ENCODE data around the gene ERI3. TPM values are rescaled to one million over a fixed set of nuclear protein-coding genes. Genes with fewer than 3 reads are reported as not detected.

The ERI3 gene
- total and polyA plus RNA-seq, 5 donors from 2014 or later, result 27.6 to 39.8 (median 34.6) TPM

GRCh38 chr1:44375547-44375946 lies 20.5 kb upstream of the ERI3 start:
- no peaks in the 10 kb centered on the region for H3K9me3 Mint-ChIP-seq
- ATAC-seq (ENCODE audit: low read depth in 2 of 2), result no peak

GRCh38 chr1:44371206-44371605 lies 16.1 kb upstream of the ERI3 start:
- Mint-ChIP-seq H3K27ac (no peak overlapping the region), H3K9me3 (no peaks in the 10 kb centered on the region), H3K4me1 (no peaks in the 10 kb centered on the region), H3K36me3 (no peaks in the 10 kb centered on the region), H3K4me3 (no peak overlapping the region), H3K27me3 (peaks cover 10% of the 10 kb centered on the region)
- H3K27me3 ChIP-seq (ENCODE audit: control insufficient read depth, insufficient read depth, low read length), result no peaks in the 10 kb centered on the region
- H3K27ac ChIP-seq (ENCODE audit: insufficient read depth, low read length, poor library complexity, severe bottlenecking), result no peak overlapping the region
- DNase-seq (no peak), ATAC-seq (ENCODE audit: low read depth in 2 of 2) (no peak)
- H3K4me1 ChIP-seq (ENCODE audit: control insufficient read depth, insufficient read depth, low read length, poor library complexity, severe bottlenecking), result no peaks in the 10 kb centered on the region
- no peaks in the 10 kb centered on the region for H3K9me3 ChIP-seq (ENCODE audit: control insufficient read depth in 2 of 2, low read length in 2 of 2)
- no peaks in the 10 kb centered on the region for H3K36me3 ChIP-seq (ENCODE audit: control insufficient read depth, insufficient read depth, low read length)
- no peak overlapping the region for H3K4me3 ChIP-seq (ENCODE audit: low read depth, low read length)

More at GRCh38 chr1:44375547-44375946, 20.5 kb upstream of the ERI3 start:
- Histone ChIP-seq H3K4me3 (ENCODE audit: low read depth, low read length) (no peak overlapping the region), H3K27me3 (ENCODE audit: control insufficient read depth, insufficient read depth, low read length) (no peaks in the 10 kb centered on the region), H3K36me3 (ENCODE audit: control insufficient read depth, insufficient read depth, low read length) (no peaks in the 10 kb centered on the region), H3K4me1 (ENCODE audit: control insufficient read depth, insufficient read depth, low read length, poor library complexity, severe bottlenecking) (no peaks in the 10 kb centered on the region), H3K9me3 (ENCODE audit: control insufficient read depth in 2 of 2, low read length in 2 of 2) (no peaks in the 10 kb centered on the region), H3K27ac (ENCODE audit: insufficient read depth, low read length, poor library complexity, severe bottlenecking) (no peak overlapping the region)
- Mint-ChIP-seq H3K27me3 (peaks cover 8% of the 10 kb centered on the region), H3K4me1 (no peaks in the 10 kb centered on the region), H3K36me3 (no peaks in the 10 kb centered on the region), H3K27ac (no peak overlapping the region), H3K4me3 (no peak overlapping the region)
- no peak for DNase-seq

- Mint-ChIP-seq H3K4me3 (no peak overlapping the region), H3K4me1 (no peaks in the 10 kb centered on the region), H3K27ac (no peak overlapping the region), H3K9me3 (no peaks in the 10 kb centered on the region), H3K27me3 (peaks cover 10% of the 10 kb centered on the region), H3K36me3 (no peaks in the 10 kb centered on the region)
- ATAC-seq (ENCODE audit: low read depth in 2 of 2), result no peak
- Histone ChIP-seq H3K9me3 (ENCODE audit: control insufficient read depth in 2 of 2, low read length in 2 of 2) (no peaks in the 10 kb centered on the region), H3K36me3 (ENCODE audit: control insufficient read depth, insufficient read depth, low read length) (no peaks in the 10 kb centered on the region), H3K27me3 (ENCODE audit: control insufficient read depth, insufficient read depth, low read length) (no peaks in the 10 kb centered on the region), H3K4me1 (ENCODE audit: control insufficient read depth, insufficient read depth, low read length, poor library complexity, severe bottlenecking) (no peaks in the 10 kb centered on the region), H3K4me3 (ENCODE audit: low read depth, low read length) (no peak overlapping the region), H3K27ac (ENCODE audit: insufficient read depth, low read length, poor library complexity, severe bottlenecking) (no peak overlapping the region)
- no peak for DNase-seq
Measured at GRCh38 chr1:44368471-44369151, 13.6 kb upstream of the ERI3 start.

GRCh38 chr1:44367944-44368343 lies 12.9 kb upstream of the ERI3 start:
- no peaks in the 10 kb centered on the region for H3K36me3 ChIP-seq (ENCODE audit: control insufficient read depth, insufficient read depth, low read length)
- H3K9me3 Mint-ChIP-seq, result no peaks in the 10 kb centered on the region
- no peak overlapping the region for H3K27ac Mint-ChIP-seq

GRCh38 chr1:44366371-44366975 lies 11.4 kb upstream of the ERI3 start:
- H3K9me3 Mint-ChIP-seq, result no peaks in the 10 kb centered on the region
- ATAC-seq (ENCODE audit: low read depth in 2 of 2) (no peak), DNase-seq (no peak)
- Histone ChIP-seq H3K36me3 (ENCODE audit: control insufficient read depth, insufficient read depth, low read length) (no peaks in the 10 kb centered on the region), H3K27me3 (ENCODE audit: control insufficient read depth, insufficient read depth, low read length) (no peaks in the 10 kb centered on the region), H3K4me3 (ENCODE audit: low read depth, low read length) (no peak overlapping the region), H3K4me1 (ENCODE audit: control insufficient read depth, insufficient read depth, low read length, poor library complexity, severe bottlenecking) (no peaks in the 10 kb centered on the region), H3K9me3 (ENCODE audit: control insufficient read depth in 2 of 2, low read length in 2 of 2) (no peaks in the 10 kb centered on the region), H3K27ac (ENCODE audit: insufficient read depth, low read length, poor library complexity, severe bottlenecking) (no peak overlapping the region)
- no peak overlapping the region for H3K27ac Mint-ChIP-seq
- H3K36me3 Mint-ChIP-seq, result no peaks in the 10 kb centered on the region
- peaks cover 10% of the 10 kb centered on the region for H3K27me3 Mint-ChIP-seq
- no peaks in the 10 kb centered on the region for H3K4me1 Mint-ChIP-seq
- no peak overlapping the region for H3K4me3 Mint-ChIP-seq

More at GRCh38 chr1:44367944-44368343, 12.9 kb upstream of the ERI3 start:
- peaks cover 10% of the 10 kb centered on the region for H3K27me3 Mint-ChIP-seq
- no peaks in the 10 kb centered on the region for H3K36me3 Mint-ChIP-seq
- H3K4me3 ChIP-seq (ENCODE audit: low read depth, low read length), result no peak overlapping the region
- H3K4me3 Mint-ChIP-seq, result no peak overlapping the region
- H3K27me3 ChIP-seq (ENCODE audit: control insufficient read depth, insufficient read depth, low read length), result no peaks in the 10 kb centered on the region
- no peak for DNase-seq
- no peaks in the 10 kb centered on the region for H3K4me1 ChIP-seq (ENCODE audit: control insufficient read depth, insufficient read depth, low read length, poor library complexity, severe bottlenecking)
- H3K4me1 Mint-ChIP-seq, result no peaks in the 10 kb centered on the region
- H3K27ac ChIP-seq (ENCODE audit: insufficient read depth, low read length, poor library complexity, severe bottlenecking), result no peak overlapping the region
- no peaks in the 10 kb centered on the region for H3K9me3 ChIP-seq (ENCODE audit: control insufficient read depth in 2 of 2, low read length in 2 of 2)
- ATAC-seq (ENCODE audit: low read depth in 2 of 2), result no peak

GRCh38 chr1:44361478-44361877 lies 6.4 kb upstream of the ERI3 start:
- no peaks in the 10 kb centered on the region for H3K27me3 Mint-ChIP-seq
- H3K9me3 ChIP-seq (ENCODE audit: control insufficient read depth in 2 of 2, low read length in 2 of 2), result no peaks in the 10 kb centered on the region
- no peak overlapping the region for H3K4me3 ChIP-seq (ENCODE audit: low read depth, low read length)
- no peaks in the 10 kb centered on the region for H3K4me1 ChIP-seq (ENCODE audit: control insufficient read depth, insufficient read depth, low read length, poor library complexity, severe bottlenecking)
- ATAC-seq (ENCODE audit: low read depth in 2 of 2) (no peak), DNase-seq (no peak)
- H3K36me3 ChIP-seq (ENCODE audit: control insufficient read depth, insufficient read depth, low read length), result no peaks in the 10 kb centered on the region
- no peaks in the 10 kb centered on the region for H3K4me1 Mint-ChIP-seq
- H3K4me3 Mint-ChIP-seq, result no peak overlapping the region
- no peaks in the 10 kb centered on the region for H3K9me3 Mint-ChIP-seq
- H3K27me3 ChIP-seq (ENCODE audit: control insufficient read depth, insufficient read depth, low read length), result peaks cover 1% of the 10 kb centered on the region
- no peaks in the 10 kb centered on the region for H3K36me3 Mint-ChIP-seq
- H3K27ac Mint-ChIP-seq, result no peak overlapping the region
- H3K27ac ChIP-seq (ENCODE audit: insufficient read depth, low read length, poor library complexity, severe bottlenecking), result no peak overlapping the region

- no peaks in the 10 kb centered on the region for H3K36me3 ChIP-seq (ENCODE audit: control insufficient read depth, insufficient read depth, low read length)
- peaks cover 1% of the 10 kb centered on the region for H3K27me3 ChIP-seq (ENCODE audit: control insufficient read depth, insufficient read depth, low read length)
- H3K4me3 ChIP-seq (ENCODE audit: low read depth, low read length), result no peak overlapping the region
- Mint-ChIP-seq H3K36me3 (no peaks in the 10 kb centered on the region), H3K4me1 (peaks cover 6 to 10% (median 9%) of the 10 kb centered on the region in 4 donors), H3K4me3 (no peak overlapping the region), H3K9me3 (no peaks in the 10 kb centered on the region), H3K27me3 (no peaks in the 10 kb centered on the region), H3K27ac (no peak overlapping the region)
- H3K9me3 ChIP-seq (ENCODE audit: control insufficient read depth in 2 of 2, low read length in 2 of 2), result no peaks in the 10 kb centered on the region
- DNase-seq (no peak), ATAC-seq (ENCODE audit: low read depth in 2 of 2) (no peak)
- peaks cover 7% of the 10 kb centered on the region for H3K4me1 ChIP-seq (ENCODE audit: control insufficient read depth, insufficient read depth, low read length, poor library complexity, severe bottlenecking)
- H3K27ac ChIP-seq (ENCODE audit: insufficient read depth, low read length, poor library complexity, severe bottlenecking), result no peak overlapping the region
Measured at GRCh38 chr1:44359234-44359935, 4.3 kb upstream of the ERI3 start.
